C1 segment of cervical spinal cord (tissue), 14 donors: ENCODE measurements around the gene OCRL.
"Not testable (repeated sequence)": the region's sequence is repeated elsewhere in the genome, so short reads cannot be mapped to it uniquely, and the experiment has no call there.

Experiments used
- DNase-seq, 14 donors: peaks; one replicate each; lab custom pipeline; 2025; lab: John Stamatoyannopoulos, UW

The OCRL gene

DNA sequence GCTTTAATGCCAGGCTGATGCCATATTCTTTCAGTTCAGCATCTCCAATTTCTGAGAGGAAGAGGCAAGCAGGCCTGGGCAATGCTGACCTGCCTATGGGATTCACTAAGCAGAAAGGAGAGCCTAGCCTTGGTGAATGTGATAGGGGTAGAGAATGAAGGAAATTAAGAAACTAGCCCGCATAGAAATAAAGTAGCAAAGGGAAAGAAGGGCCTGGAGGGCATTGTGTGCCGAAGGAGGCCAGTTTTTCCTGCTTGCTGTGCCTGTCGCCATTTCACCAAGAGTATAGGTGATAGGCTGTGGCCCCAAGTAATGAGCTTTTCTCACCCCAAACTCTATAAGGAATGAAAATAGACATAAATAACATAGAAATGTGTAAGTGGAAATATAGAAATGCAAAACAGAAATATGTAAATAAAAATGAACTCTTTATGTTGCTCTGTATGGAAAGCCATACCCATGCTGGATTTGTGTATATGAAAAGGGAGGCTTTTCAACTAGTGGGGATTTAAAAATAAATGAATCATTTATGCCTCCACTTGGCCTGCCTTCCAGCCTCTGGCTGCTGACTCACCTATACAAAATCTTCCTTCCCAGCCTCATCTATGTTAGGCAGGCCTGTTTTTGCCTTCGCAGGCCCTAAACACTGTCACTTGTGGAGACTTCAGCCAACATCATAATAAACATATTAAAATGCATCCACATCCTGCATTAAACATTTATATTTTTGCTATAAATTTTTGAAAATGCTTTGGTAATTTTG lies 5.1 kb upstream of the OCRL start:
- no peak for DNase-seq

DNA sequence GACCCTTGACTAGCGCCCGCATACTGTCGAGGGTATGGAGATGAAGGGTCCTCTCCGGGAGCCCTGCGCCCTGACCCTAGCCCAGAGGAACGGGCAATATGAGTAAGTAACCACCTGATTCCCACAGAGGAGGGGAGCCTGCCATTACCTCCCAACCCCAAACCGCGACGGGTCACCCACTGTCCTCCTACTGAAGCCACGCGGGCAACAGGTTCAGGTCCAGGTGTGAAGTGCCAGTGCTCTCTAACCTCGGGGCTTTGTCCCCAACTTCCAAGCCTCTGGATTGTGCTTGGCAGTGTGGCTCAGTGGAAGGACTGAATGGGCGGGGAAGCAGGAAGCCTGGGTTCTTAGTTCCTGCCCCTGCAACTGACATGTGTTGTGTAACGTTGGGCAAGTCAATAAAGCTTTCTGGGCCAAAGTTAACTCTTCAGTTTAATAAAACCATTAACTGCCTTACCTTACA lies 694 bp downstream of the OCRL start:
- DNase-seq = peak in 6 of 14 donors; percentile 6 to 40 (median 20)

DNA sequence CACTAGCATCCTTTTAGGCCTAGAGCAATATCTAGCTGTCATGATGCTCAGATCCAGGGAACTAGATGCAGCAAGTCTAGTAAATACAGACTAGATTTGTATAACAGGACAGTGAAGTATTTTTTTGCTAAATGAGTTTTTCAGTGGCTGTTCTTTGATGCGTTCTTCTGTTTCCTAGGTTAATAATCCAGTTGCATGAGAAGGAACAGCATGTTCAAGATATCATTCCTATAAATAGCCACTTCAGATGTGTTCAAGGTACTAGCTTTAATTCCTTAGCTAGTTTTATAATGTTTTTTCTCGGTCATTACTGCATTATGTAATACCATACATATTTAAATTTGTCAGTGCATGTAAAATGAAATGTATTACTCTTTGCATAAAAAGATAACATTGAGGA lies 4.7 kb downstream of the OCRL start:
- DNase-seq = no peak

DNA sequence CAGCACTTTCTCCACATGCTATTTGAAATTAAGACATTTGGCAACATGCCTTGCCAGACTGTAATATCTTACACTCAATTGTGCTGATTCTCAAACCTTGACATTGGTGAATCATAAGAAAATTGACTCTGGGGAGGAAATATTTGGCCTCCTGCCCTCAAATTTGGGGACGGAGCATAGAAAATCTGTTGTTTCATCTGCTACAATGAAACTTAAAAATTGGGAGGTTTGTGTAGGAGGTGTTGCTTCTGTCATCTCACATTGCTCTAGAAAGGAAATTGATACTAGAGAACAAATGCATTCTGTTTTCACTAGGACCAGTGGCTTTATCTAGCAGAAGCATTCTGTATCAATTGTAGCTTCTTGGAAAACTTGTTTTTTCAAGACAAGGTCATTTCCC lies 5.3 kb downstream of the OCRL start:
- DNase-seq = no peak

DNA sequence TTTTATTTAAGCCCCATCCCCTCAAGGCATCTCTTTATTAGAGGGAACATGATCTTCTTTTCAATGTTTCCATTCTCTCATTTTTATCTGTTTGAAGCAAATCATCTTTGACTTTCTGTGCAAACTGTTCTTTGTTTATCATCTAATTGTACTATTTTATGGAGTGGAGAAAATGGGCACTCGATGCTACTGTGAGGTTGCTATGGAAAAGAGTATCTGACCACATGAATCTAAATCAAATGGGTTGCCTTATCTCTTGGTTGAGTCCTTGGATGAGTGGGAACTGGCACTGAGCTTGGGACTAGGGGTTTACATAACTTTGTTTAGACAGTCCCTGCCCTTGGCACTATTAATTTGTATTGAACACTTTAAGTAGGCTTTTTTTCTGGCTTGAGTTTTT lies 9.1 kb downstream of the OCRL start:
- DNase-seq = no peak

DNA sequence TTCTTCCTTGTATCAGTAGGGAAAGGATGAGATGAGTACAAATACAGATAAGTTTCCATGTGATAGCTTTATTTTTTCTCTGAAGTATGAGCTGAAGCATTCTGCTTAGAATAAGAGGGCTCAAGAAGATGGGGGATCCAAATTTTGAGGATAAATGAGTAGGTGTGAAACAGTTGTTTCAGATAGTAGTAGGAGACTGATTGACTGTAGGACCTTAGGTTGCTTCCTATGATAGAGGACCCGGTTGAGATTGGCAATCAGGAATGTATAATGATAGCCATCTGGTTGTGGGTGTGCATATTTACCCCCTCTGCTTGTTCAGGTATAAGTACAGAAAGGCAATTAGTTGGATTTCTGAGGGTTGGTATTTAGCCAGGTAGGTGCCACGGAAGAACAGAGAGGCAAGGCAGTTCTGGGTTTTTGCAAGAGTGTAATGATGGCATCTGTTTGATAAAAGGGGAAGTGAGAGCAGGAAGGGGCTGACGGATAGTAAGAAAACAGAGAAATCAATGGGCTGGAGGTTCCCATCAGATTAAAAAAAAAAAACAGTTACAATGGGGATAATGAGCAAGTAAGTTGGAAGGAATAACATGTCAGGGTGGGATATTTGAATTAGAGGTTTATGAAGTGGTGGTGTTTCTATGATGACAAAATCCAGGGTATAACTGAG lies 13.7 kb downstream of the OCRL start:
- DNase-seq = no peak

DNA sequence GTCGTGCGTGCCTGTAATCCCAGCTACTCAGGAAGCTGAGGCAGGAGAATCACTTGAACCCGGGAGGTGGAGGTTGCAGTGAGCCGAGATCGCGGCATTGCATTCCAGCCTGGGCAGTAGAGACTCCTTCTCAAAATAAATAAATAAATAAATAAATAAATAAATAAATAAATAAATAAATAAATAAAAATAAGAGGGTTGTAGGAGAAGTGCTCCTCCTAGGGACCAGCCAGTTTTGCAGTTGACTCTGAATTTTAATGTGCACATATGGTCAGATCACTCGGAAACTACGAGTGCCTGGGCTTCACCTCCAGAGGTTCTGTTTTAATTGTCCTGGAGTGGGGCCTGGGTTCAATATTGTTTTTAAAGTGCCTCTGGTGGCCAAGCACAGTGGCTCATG lies 14.8 kb downstream of the OCRL start:
- DNase-seq = not testable (repeated sequence)

DNA sequence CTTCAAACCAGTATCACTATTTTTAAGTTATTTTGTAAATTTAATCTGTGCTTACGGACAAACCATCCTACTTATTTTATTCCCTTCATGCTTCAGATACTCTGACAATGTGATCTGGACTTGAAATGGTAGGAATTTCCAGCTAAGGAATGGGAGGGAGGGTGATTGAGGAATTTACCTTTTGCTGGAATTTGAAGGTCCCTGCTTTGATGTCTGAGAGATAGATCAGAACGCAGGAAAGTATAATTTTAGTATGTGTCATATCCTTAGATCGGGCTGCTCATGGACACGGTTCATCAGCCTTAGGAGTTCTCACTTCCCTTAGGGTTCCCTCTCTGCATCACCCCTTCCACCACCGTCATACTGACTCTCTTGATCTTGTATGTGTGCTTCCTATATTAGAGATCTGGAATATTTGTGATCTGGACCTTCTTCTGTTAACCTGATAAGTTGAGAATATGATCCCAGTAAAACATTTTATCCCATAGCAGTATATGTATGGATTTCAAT lies 16.8 kb downstream of the OCRL start:
- DNase-seq = no peak

DNA sequence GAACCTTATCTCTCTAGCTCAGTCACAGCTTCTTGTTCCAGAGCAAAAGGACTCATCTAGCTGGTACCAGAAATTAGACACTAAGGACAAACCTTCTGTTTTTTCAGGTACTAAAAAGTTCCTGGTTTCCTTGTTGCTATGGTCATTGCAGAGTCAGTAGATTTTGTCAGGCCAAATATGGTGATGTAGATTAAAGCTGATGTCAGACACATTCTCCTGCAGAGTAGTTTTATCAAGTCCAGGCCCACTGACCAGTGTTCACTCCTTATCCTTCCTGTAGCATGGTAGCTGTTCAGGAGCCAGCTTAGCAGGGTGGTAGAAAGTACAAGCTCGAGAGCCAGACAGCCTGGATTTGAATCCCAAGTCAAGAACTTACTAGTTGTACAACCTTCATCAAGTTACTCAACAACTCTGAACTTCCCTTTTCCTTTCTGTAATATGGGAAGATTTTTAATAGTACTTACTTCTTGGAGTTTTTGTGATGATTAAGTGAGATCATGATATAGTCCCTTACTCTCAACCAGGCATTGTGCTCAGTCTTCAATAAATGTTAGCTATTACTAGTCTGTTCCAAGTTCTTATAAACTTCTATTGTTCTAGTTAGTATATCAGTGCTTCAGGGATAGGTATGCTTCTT lies 17.9 kb downstream of the OCRL start:
- no peak for DNase-seq

DNA sequence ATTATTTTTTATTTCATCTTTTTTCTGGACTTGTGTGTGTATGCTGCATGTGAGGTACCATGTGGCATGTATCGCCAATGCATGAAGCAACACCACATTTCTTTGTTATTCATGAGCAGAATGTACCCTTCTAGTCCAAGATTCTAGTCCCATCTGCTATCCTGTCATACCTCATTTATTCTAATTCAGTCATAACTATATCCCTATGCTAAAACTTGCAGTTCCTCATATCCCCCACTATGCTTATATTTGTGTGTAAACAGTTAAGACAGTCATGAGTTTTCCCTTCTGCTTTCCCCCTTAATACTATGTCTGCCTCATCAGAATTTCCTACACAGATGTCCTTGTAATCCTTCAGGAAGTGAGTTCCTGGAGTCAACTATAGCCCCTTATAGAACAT lies 19.7 kb downstream of the OCRL start:
- DNase-seq = no peak

DNA sequence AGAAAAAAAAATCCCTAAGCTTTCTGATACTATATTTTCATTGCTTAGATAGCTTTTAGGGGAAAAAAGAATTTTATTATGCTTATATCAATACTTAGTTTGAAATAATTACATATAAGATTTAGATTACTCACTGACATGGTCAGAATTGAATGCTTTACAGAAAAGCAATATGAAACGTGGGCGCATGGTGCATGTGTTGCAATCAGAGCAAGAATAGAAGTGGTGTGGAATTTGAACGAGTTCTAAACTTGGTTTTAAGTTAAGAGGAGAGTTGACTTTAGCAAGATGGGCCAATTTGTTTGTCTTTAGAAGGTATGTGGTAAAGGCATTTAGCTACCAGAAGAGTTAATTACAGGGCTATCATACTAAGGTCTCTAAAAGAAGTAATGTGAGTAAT lies 21.4 kb downstream of the OCRL start:
- DNase-seq = no peak

DNA sequence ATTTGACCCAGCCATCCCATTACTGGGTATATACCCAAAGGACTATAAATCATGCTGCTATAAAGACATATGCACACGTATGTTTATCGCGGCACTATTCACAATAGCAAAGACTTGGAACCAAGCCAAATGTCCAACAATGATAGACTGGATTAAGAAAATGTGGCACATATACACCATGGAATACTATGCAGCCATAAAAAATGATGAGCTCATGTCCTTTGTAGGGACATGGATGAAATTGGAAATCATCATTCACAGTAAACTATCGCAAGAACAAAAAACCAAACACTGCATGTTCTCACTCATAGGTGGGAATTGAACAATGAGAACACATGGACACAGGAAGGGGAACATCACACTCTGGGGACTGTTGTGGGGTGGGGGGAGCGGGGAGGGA lies 24.3 kb downstream of the OCRL start:
- DNase-seq = not testable (repeated sequence)

DNA sequence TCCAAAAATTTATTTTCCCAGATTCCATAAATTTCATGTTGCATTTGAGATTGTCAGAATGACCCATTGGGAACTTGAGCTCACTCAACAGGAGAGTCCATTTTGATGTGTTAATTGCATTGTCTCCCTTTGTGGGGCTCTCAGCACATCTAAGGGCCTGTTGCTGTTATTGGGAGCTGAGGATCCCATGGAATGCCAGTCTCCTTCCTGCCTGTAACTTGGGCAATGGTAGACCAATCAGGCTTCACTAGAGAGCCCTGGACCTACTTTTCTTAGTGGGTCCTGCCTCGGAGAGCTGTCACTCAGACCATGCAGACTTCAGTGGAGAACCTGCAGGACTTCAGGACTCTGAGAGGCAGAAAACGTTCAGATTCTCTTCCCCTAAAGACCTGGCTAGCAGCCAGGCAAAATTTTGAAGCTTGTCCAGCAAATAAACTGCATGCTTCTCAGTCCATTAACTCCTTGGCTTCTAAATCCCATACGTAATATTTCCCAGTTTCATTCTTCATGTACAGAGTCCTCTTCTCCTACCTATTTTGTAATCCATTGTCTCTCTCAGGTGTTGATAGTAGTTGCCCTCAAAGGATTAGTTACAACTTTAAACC lies 25.1 kb downstream of the OCRL start:
- no peak for DNase-seq

DNA sequence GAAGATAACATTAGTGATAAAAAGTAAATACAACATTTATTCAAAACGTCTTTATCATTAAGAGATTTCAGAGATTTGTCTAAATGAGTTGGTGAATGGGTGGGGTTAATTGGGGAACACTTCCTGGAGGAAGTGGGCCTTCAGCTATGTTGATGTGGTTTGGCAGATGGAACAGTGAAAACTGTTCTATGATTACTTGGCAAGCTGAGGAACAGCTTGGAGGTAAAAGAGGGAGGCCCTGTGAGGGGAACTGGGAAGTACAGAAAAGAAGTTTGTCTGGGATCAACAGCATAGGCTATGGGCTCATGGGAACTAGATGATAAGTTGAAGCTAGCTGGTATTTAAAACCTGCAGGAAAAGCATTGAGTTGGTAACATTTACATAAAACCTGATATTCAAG lies 26.0 kb downstream of the OCRL start:
- DNase-seq = no peak

DNA sequence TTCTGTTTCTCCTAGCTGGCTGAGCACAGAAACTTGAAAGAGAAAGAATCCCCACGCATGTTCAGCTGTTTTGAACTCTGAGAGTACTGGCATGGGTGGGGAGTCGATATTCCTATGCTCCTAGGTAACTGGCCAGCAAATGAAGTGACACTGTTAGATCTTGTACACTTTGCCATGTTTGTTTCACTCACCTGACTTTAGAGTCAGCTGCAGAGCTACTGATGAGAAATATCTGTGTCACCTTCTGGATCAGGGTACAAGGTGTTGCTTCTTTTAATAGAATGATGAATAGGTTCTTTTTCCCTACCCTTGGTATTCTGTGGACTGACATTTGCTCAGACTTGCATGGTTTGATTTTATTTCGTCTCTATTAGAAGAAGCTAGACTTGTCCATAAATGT lies 28.3 kb downstream of the OCRL start:
- no peak for DNase-seq

DNA sequence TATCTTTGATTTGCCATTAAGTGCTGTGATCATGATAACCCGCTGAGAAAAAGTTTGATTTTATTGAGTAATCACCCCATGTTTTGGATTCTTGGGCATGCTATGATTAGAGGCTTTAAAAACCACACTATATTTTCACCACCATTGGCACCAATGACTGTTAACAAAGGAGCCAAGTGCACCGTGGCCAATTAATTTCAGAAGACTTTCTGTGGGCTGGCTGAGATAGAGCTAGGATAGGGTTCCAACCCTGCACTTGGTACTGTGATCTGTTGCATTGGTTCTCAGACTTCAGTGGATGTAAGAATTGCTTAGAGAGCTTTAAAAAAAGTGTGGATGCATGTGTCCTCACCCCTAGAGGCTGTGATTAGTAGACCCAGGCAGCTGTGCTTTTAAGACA lies 32.4 kb downstream of the OCRL start:
- no peak for DNase-seq

DNA sequence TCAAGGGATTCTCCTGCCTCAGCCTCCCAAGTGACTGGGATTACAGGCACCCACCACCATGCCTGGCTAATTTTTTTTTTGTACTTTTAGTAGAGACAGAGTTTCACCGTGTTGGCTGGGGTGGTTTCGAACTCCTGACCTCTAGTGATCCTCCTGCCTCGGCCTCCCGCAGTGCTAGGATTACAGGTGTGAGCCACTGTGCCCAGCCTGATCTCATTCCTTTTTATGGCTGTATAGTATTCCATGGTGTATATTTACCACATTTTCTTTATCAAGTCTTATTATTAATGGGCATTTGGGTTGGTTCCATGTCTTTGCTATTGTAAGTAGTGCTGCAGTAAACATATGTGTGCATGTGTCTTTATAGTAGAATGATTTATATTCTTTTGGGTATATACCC lies 33.6 kb downstream of the OCRL start:
- DNase-seq = not testable (repeated sequence)

DNA sequence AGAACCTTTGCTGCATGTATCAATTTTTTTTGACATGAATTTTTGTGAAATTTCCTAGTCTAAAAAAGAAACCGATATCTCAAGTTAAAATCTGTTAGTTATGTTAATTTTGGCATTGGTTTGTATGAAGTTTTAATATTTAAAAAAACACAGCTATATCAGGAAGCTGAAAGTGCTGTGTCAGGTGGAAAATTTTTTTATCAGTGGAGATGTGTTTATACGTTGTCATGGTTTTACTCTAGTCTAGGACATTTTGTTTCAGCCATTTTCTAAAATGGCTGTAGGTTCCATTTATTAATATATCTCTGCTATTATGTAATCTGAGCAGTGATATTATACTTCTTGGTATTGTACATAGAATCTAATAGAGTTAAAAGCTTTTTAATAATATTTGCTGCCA lies 34.2 kb downstream of the OCRL start:
- DNase-seq = no peak

DNA sequence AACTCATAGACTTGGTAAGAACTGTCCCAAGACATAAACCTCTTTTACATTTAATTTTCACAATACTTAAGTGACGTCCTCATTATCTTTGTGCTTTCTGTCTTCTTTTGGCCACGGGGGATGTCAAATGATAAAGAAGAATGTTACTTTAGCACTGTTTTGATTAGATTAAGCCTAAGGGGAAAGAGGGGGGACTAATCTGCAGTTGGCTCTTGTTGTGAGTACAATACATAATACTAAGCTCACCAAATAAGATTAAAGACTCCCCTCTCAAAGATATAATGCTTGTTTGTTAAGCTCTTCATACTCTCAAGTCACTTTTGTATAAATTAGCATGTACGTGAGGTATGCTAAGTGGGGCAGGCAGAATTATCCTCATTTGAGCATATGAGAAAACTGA lies 36.5 kb downstream of the OCRL start:
- no peak for DNase-seq

DNA sequence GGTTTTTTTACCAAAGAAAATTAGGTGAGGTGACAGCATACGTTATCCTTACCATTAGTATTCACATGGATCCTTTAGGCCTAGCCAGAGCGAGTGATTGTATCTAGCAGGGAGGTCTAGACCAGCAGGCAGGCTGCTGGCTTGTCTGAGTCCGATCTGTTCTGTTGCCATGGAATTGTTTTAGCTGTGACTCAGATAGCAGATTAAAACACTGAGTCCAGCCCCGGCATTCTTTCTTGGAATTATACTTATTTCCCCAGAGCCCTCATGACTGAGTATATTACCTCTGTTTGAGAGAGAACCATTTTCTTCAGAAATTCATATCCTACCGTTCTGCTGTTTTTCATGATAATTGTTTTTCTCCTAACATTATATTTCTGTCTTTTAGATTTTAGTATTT lies 37.4 kb downstream of the OCRL start:
- no peak for DNase-seq

DNA sequence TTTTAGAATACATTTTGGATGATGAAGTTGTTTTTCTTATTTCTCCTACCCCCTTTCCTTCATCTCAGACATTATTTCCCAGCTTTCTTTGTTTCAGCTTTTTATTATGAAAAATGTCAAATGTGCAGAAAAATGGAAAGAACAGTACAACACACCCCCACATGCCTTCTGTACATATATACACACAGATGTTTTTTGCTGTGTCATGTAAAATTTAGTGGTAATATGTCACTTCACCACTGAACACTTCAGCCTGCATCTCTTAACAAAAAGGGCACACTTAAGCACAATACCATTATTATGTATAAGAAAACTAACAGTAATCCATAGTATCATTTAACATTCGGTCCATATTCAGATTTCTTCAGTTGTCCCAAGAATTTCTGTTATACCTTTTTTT lies 37.8 kb downstream of the OCRL start:
- no peak for DNase-seq

DNA sequence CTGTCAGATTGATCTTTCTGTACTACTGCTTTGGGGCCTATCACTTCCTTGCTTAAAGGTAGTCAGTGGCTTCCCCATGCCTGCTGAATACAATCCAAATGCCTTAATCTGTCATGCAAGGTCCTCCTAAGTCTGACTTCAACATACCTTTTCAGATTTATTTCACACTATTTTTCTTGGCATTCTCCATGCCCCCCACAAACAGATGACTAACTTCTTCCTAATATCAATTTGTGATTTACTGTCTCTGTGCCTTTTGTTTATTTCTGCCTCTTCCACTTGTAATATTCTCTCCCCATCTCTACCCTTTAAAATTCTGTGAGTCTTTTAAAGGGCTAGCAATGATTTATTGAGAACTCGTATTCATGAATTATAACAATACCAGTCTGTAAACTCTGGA lies 41.8 kb downstream of the OCRL start:
- DNase-seq = no peak
